Karpas-422 (cell line): ENCODE results near the gene CTDSP1. TPM values are rescaled to one million over a fixed set of nuclear protein-coding genes. Genes with fewer than 3 reads are reported as not detected.

Experiments
- small RNA-seq: library from RNA; depleted of rRNA; stranded (forward); fragments of <200 nt; gene quantifications from one replicate; pipeline ENCODE3, GENCODE V24; 2014
- total RNA-seq: library from RNA; depleted of rRNA; stranded (reverse); fragments of >200 nt; shearing (Covaris generic); gene quantifications from 2 replicates; pipeline ENCODE4 v1.2.3, GENCODE V29; 2014; ENCODE audit warnings: low replicate concordance; rRNA removed

The CTDSP1 gene
- total RNA-seq, 1 experiment from 2014 or later, result 46.3 TPM

Small RNAs within 50 kb of the gene (small RNA-seq; reads per million reads assigned to genes)
- gene MIR26B, result 182 reads per million, percentile 99 among the genes with 10 or more reads in this experiment

Other genes starting within 250 kb of the CTDSP1 start
- gene CXCR1, start 232.9 kb upstream of the CTDSP1 start, total RNA-seq, result not detected in 2 replicates
- 474 and 568 TPM in 2 replicates for gene ARPC2, start 182.7 kb upstream of the CTDSP1 start, total RNA-seq
- 0.29 and 0.82 TPM in 2 replicates for gene GPBAR1, start 138.9 kb upstream of the CTDSP1 start, total RNA-seq
- 77.6 and 204 TPM in 2 replicates for gene AAMP, start 129.7 kb upstream of the CTDSP1 start, total RNA-seq
- 26.5 and 60.1 TPM in 2 replicates for gene PNKD, start 129.3 kb upstream of the CTDSP1 start, total RNA-seq
- 17.0 and 23.3 TPM in 2 replicates for gene TMBIM1, start 107.4 kb upstream of the CTDSP1 start, total RNA-seq
- not detected in 2 replicates for gene CATIP, start 43.0 kb upstream of the CTDSP1 start, total RNA-seq
- gene SLC11A1, start 17.6 kb upstream of the CTDSP1 start, total RNA-seq, result 1.9 TPM in 1 of 2 replicates, not detected in the other
- gene VIL1, start 19.3 kb downstream of the CTDSP1 start, total RNA-seq, result not detected in 2 replicates
- gene USP37, start 168.5 kb downstream of the CTDSP1 start, total RNA-seq, result 8.9 and 16.9 TPM in 2 replicates
- gene CNOT9, start 169.0 kb downstream of the CTDSP1 start, total RNA-seq, result 50.0 and 74.9 TPM in 2 replicates
- gene PLCD4, start 208.0 kb downstream of the CTDSP1 start, total RNA-seq, result 0.43 TPM in 1 of 2 replicates, not detected in the other